ENCODE data around the gene ZDHHC14. TPM values are rescaled to one million over a fixed set of nuclear protein-coding genes. Genes with fewer than 3 reads are reported as not detected.
A peak's percentile ranks its signal among the peaks of the same experiment; 100 is the strongest.

Gene ZDHHC14
- total and polyA plus RNA-seq, 2 of the 8 experiments (the other 6 are each of a cell fraction or from before 2014, with no cell fraction given): 2.9 to 5.3 TPM

GRCh38 chr6:157634546-157634945, 253.6 kb downstream of the ZDHHC14 start:
- no peak overlapping the region for H3K14ac ChIP-seq (ENCODE audit: insufficient read length)
- H3K4me3 ChIP-seq (ENCODE audit: extremely low read depth in 1 of 4, insufficient read depth in 2 of 4, low read depth in 3 of 4, low read length in 4 of 4): no peak overlapping the region
- H3K4me1 ChIP-seq (replicated peaks in 1 of 4; ENCODE audit: control insufficient read depth in 3 of 4, insufficient read depth in 4 of 4, low read length in 3 of 4): peaks cover 0 to 3% (median 0%) of the 10 kb centered on the region in 4 experiments; a peak in 2 of 7 replicates
- no peak for DNase-seq (ENCODE audit: low read depth in 1 of 2, low spot score in 2 of 2)
- TF ChIP-seq, protein P1, sequence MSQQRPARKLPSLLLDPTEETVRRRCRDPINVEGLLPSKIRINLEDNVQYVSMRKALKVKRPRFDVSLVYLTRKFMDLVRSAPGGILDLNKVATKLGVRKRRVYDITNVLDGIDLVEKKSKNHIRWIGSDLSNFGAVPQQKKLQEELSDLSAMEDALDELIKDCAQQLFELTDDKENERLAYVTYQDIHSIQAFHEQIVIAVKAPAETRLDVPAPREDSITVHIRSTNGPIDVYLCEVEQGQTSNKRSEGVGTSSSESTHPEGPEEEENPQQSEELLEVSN (IDR thresholded peaks at IDR 0.05): no peak
- TF ChIP-seq MAX (IDR thresholded peaks at IDR 0.05) (no peak), EP300 (IDR thresholded peaks at IDR 0.05; ENCODE audit: borderline replicate concordance in 1 of 2, low read depth in 2 of 2, low read length in 2 of 2) (no peak), BRCA1 (IDR thresholded peaks at IDR 0.05; ENCODE audit: low read depth, low read length) (no peak), CHD1 (IDR thresholded peaks at IDR 0.05; ENCODE audit: low read depth, low read length) (no peak), NRF1 (IDR thresholded peaks at IDR 0.05; ENCODE audit: low read depth, low read length) (no peak), JUND (IDR thresholded peaks at IDR 0.05; ENCODE audit: low read length) (no peak)
- POLR2A ChIA-PET (ENCODE audit: partially characterized antibody): interaction anchor here (1.3 kb wide), 1 partner anchor 9 kb away, joined by 4 read pairs; no protein-coding TSS in a partner anchor
- H2BK5ac ChIP-seq (ENCODE audit: low read depth, low read length): peak overlapping the region; percentile 26; the same call in 1 of the 2 replicates
- no peaks in the 10 kb centered on the region; a peak in 1 of 8 replicates for H3K36me3 ChIP-seq (ENCODE audit: control insufficient read depth in 2 of 4, insufficient read depth in 4 of 4, low read length in 3 of 4)
- H3K27ac ChIP-seq (ENCODE audit: low read depth, low read length): no peak overlapping the region
- no peaks in the 10 kb centered on the region for H3K9me3 ChIP-seq (ENCODE audit: insufficient read depth in 2 of 2, low read depth in 1 of 2, low read length in 1 of 2)
- no peak overlapping the region for H3K56ac ChIP-seq (replicated peaks; ENCODE audit: insufficient read length, low read depth, low read length)
- no peaks in the 10 kb centered on the region; the same call in 1 of the 2 replicates for H3K79me1 ChIP-seq (ENCODE audit: low read depth, low read length)
- H2AFZ ChIP-seq (ENCODE audit: low read length): no peak overlapping the region
- H3K18ac ChIP-seq (ENCODE audit: extremely low read depth, low read length): no peak overlapping the region
- H2BK20ac ChIP-seq (ENCODE audit: low read length): no peak overlapping the region
- H3K9ac ChIP-seq (replicated peaks in 1 of 4; ENCODE audit: extremely low read depth in 1 of 4, low read depth in 3 of 4, low read length in 3 of 4): no peak overlapping the region
- no peak overlapping the region for H2BK120ac ChIP-seq (replicated peaks; ENCODE audit: low read depth, low read length)
- H2BK12ac ChIP-seq (ENCODE audit: low read depth, low read length): no peak overlapping the region
- peaks cover 9% of the 10 kb centered on the region; the same call in 1 of the 2 replicates for H3K23me2 ChIP-seq (ENCODE audit: low read depth, low read length)
- H3K27me3 ChIP-seq (replicated peaks in 1 of 4; ENCODE audit: control insufficient read depth in 3 of 4, extremely low read depth in 1 of 4, insufficient read depth in 3 of 4, low read length in 3 of 4): no peaks in the 10 kb centered on the region
- peaks cover 0 to 6% of the 10 kb centered on the region in 2 experiments for H4K20me1 ChIP-seq (replicated peaks in 1 of 2; ENCODE audit: control insufficient read depth in 1 of 2, insufficient read depth in 2 of 2, low read length in 2 of 2)
- no peak overlapping the region for H4K5ac ChIP-seq (ENCODE audit: insufficient read length, low read depth, low read length)
- no peak overlapping the region for H4K91ac ChIP-seq (replicated peaks; ENCODE audit: insufficient read length, low read length)
- H3K79me2 ChIP-seq (ENCODE audit: control insufficient read depth in 1 of 2, insufficient read depth in 2 of 2, low read length in 2 of 2): no peaks in the 10 kb centered on the region
- WGBS, 2 experiments (ENCODE audit: extremely low coverage in 1 of 2, insufficient coverage in 1 of 2, insufficient read length in 1 of 2, insufficient replicate concordance in 2 of 2, low coverage in 1 of 2, low lambda C conversion rate in 2 of 2, missing lambda C conversion rate in 1 of 2): 80% methylated on average over 8 of the region's 8 CpGs; no CpG with 5 or more reads in 1 of the 2 experiments
- H3K4ac ChIP-seq (replicated peaks; ENCODE audit: insufficient read length, low read depth, low read length): no peak overlapping the region
- no peak overlapping the region for H3K23ac ChIP-seq (ENCODE audit: insufficient read length)
- CTCF ChIA-PET (ENCODE audit: partially characterized antibody): interaction anchor here (0.6 to 1.3 kb wide), 3 partner anchors 9 to 54 kb away, joined by 3 read pairs; no protein-coding TSS in a partner anchor
- no peak for FAIRE-seq
- H3K4me2 ChIP-seq (ENCODE audit: insufficient read depth in 1 of 2, low read depth in 2 of 2, low read length in 2 of 2): no peak overlapping the region
- no peak overlapping the region for H4K8ac ChIP-seq (ENCODE audit: extremely low read depth, insufficient read depth, low read length)
- no peak overlapping the region for H2AK5ac ChIP-seq (ENCODE audit: low read depth, low read length)
- no peak overlapping the region for H2BK15ac ChIP-seq (ENCODE audit: low read length)
